Measurements from ENCODE around the gene ZACN.

DNA sequence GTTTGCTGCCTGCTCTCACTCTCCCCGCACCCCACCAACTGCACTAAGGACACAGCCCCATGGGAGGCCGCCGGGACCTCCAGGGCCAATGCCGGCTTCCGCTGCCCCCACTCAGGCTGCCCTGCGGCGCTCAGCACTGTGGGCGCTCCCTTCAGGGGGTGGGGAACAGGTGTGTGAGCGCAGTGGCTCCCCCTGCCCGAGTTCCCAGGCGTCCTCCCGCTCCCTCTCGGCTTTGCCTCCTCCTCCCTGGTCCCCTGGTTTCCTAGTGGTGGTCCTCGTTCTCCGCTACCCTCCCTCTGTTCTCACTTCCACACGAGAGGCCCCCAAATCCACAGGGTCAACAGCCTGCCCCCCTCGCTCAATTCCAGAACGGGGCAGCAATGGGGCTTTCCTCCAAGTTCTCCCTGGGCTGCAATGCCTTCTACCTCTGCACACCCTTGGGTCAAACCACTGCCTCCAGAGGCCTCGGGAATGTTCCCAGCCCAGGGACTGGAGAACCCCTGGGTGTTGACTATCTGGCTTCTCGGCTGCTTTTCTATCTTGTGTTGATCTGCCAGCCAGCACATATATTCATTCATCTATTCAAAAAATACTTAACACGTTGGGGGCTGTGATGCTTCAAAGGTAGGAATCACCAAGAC, 52.2 kb downstream of the ZACN start:
- TF ChIP-seq, protein P1, sequence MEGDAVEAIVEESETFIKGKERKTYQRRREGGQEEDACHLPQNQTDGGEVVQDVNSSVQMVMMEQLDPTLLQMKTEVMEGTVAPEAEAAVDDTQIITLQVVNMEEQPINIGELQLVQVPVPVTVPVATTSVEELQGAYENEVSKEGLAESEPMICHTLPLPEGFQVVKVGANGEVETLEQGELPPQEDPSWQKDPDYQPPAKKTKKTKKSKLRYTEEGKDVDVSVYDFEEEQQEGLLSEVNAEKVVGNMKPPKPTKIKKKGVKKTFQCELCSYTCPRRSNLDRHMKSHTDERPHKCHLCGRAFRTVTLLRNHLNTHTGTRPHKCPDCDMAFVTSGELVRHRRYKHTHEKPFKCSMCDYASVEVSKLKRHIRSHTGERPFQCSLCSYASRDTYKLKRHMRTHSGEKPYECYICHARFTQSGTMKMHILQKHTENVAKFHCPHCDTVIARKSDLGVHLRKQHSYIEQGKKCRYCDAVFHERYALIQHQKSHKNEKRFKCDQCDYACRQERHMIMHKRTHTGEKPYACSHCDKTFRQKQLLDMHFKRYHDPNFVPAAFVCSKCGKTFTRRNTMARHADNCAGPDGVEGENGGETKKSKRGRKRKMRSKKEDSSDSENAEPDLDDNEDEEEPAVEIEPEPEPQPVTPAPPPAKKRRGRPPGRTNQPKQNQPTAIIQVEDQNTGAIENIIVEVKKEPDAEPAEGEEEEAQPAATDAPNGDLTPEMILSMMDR (IDR thresholded peaks at IDR 0.05; ENCODE audit: poor library complexity), result no peak
- TF ChIP-seq EZH2 (IDR thresholded peaks at IDR 0.05; ENCODE audit: borderline replicate concordance), result no peak

Measured in hepatocyte (in vitro differentiated cells).